Fibroblast of mammary gland (primary cell): ENCODE results near the gene SPTLC2.
"Not testable (repeated sequence)": the region's sequence is repeated elsewhere in the genome, so short reads cannot be mapped to it uniquely, and the experiment has no call there.

Experiments used
- DNase-seq: peaks from one replicate; pipeline ENCODE4 v3.0.0-alpha.2; 2010; ENCODE audit warnings: low read depth
- H3K4me3 ChIP-seq: 2 replicates; pipeline ENCODE4 v1.5.1; 2011; ENCODE audit warnings: low read depth, mild to moderate bottlenecking, low read length, moderate library complexity; ENCODE audit not compliant: control insufficient read depth
- CTCF ChIP-seq: conservative IDR thresholded peaks from 2 replicates; pipeline ENCODE4 v1.5.1; 2011; ENCODE audit warnings: low read depth, low read length, inconsistent platforms; ENCODE audit not compliant: control insufficient read depth, insufficient read depth

SPTLC2 gene

GRCh38 chr14:77616454-77617229 is at the start of gene SPTLC2:
TSS of gene SPTLC2 (minus strand) at chr14:77616637. CDS start at chr14:77616579, 58 bp downstream.
- DNase-seq = peak; percentile 98
- peak within 1 kb of the TSS; percentile 91 for H3K4me3 ChIP-seq
- TF ChIP-seq CTCF = no peak

- DNase-seq = peak; percentile 36
- no peak overlapping the region for H3K4me3 ChIP-seq
- TF ChIP-seq CTCF = no peak
Observed at GRCh38 chr14:77663293-77663692, 46.9 kb upstream of the SPTLC2 start.

- not testable (repeated sequence) for DNase-seq, H3K4me3 ChIP-seq
Observed at GRCh38 chr14:77661562-77661961, 45.1 kb upstream of the SPTLC2 start.

- H3K4me3 ChIP-seq = no peak overlapping the region
- no peak for DNase-seq
- no peak for TF ChIP-seq CTCF
Observed at GRCh38 chr14:77660754-77661153, 44.3 kb upstream of the SPTLC2 start.

- TF ChIP-seq CTCF = no peak
- H3K4me3 ChIP-seq = no peak overlapping the region
- no peak for DNase-seq
Observed at GRCh38 chr14:77659831-77660230, 43.4 kb upstream of the SPTLC2 start.

GRCh38 chr14:77657280-77657679 is 40.8 kb upstream of the SPTLC2 start:
- DNase-seq = no peak
- H3K4me3 ChIP-seq = no peak overlapping the region
- TF ChIP-seq CTCF = no peak

GRCh38 chr14:77654001-77654441 is 37.6 kb upstream of the SPTLC2 start:
- no peak for TF ChIP-seq CTCF
- H3K4me3 ChIP-seq = no peak overlapping the region
- DNase-seq = no peak
